HepG2 (cell line): ENCODE data around the gene NARS2.

Source experiments
- ARHGAP35 ChIP-seq: sonication (generic); formaldehyde crosslinking; IDR thresholded peaks from 2 replicates; pipeline ENCODE4 v1.9.0; 2022; ENCODE audit warnings: mild to moderate bottlenecking, inconsistent platforms, moderate library complexity, missing genetic modification reagents, borderline replicate concordance
- BRCA1 ChIP-seq: sonication (generic); formaldehyde crosslinking; IDR thresholded peaks from 2 replicates; pipeline ENCODE4 v1.4.0; 2020; ENCODE audit warnings: missing genetic modification reagents
- EZH2 ChIP-seq: conservative IDR thresholded peaks from 2 replicates; pipeline ENCODE4 v1.6.1; 2012; ENCODE audit warnings: mild to moderate bottlenecking, low read depth, low read length, moderate library complexity
- MZF1 ChIP-seq: sonication (generic); formaldehyde crosslinking; IDR thresholded peaks from 2 replicates; pipeline ENCODE4 v1.8.1; 2023; ENCODE audit warnings: mild to moderate bottlenecking, missing genetic modification reagents, borderline replicate concordance
- POLR2A ChIP-seq, 2 experiments: IDR thresholded peaks; 2 replicates each; pipeline ENCODE4 v1.6.1; 2011; ENCODE audit warnings: low read depth in 2 of 2, low read length in 2 of 2, mild to moderate bottlenecking in 1 of 2, moderate library complexity in 1 of 2; ENCODE audit not compliant: insufficient read depth in 1 of 2
- U2AF1 ChIP-seq: fragments of 200-400 bp; formaldehyde crosslinking; optimal IDR thresholded peaks from 2 replicates; pipeline ENCODE3; 2017; ENCODE audit warnings: mild to moderate bottlenecking, low read depth, low read length
- ZNF10 ChIP-seq: sonication (generic); formaldehyde crosslinking; IDR thresholded peaks from 2 replicates; pipeline ENCODE4 v1.4.0; 2020; ENCODE audit warnings: mild to moderate bottlenecking, low read depth, missing genetic modification reagents, borderline replicate concordance
- TF ChIP-seq, protein P1 (sequence below): sonication (generic); formaldehyde crosslinking; IDR thresholded peaks from 2 replicates; pipeline ENCODE4 v1.5.0; 2020; ENCODE audit warnings: mild to moderate bottlenecking, missing genetic modification reagents, moderate library complexity

- no peak for TF ChIP-seq EZH2
- no peak for TF ChIP-seq BRCA1
- no peak for TF ChIP-seq ARHGAP35
- TF ChIP-seq, protein P1, sequence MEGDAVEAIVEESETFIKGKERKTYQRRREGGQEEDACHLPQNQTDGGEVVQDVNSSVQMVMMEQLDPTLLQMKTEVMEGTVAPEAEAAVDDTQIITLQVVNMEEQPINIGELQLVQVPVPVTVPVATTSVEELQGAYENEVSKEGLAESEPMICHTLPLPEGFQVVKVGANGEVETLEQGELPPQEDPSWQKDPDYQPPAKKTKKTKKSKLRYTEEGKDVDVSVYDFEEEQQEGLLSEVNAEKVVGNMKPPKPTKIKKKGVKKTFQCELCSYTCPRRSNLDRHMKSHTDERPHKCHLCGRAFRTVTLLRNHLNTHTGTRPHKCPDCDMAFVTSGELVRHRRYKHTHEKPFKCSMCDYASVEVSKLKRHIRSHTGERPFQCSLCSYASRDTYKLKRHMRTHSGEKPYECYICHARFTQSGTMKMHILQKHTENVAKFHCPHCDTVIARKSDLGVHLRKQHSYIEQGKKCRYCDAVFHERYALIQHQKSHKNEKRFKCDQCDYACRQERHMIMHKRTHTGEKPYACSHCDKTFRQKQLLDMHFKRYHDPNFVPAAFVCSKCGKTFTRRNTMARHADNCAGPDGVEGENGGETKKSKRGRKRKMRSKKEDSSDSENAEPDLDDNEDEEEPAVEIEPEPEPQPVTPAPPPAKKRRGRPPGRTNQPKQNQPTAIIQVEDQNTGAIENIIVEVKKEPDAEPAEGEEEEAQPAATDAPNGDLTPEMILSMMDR = no peak
- TF ChIP-seq MZF1 (CRISPR knock-in tag) = no peak
- no peak for TF ChIP-seq ZNF10 (CRISPR knock-in tag)
- TF ChIP-seq POLR2A (IDR thresholded peaks at IDR 0.05; ENCODE audit: insufficient read depth in 1 of 2, low read depth in 2 of 2, low read length in 2 of 2) = no peak
- TF ChIP-seq U2AF1 = no peak
Observed at GRCh38 chr11:78557236-78557635, 17.4 kb downstream of the NARS2 start.
